Measurements from ENCODE around the gene OPALIN.

GRCh38 chr10:96377816-96378294, 19.1 kb upstream of the OPALIN start:
- TF ChIP-seq, protein P1, sequence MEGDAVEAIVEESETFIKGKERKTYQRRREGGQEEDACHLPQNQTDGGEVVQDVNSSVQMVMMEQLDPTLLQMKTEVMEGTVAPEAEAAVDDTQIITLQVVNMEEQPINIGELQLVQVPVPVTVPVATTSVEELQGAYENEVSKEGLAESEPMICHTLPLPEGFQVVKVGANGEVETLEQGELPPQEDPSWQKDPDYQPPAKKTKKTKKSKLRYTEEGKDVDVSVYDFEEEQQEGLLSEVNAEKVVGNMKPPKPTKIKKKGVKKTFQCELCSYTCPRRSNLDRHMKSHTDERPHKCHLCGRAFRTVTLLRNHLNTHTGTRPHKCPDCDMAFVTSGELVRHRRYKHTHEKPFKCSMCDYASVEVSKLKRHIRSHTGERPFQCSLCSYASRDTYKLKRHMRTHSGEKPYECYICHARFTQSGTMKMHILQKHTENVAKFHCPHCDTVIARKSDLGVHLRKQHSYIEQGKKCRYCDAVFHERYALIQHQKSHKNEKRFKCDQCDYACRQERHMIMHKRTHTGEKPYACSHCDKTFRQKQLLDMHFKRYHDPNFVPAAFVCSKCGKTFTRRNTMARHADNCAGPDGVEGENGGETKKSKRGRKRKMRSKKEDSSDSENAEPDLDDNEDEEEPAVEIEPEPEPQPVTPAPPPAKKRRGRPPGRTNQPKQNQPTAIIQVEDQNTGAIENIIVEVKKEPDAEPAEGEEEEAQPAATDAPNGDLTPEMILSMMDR (IDR thresholded peaks at IDR 0.05; ENCODE audit: insufficient read depth, low read length, poor library complexity, severe bottlenecking) = no peak
- no peak for TF ChIP-seq EZH2phosphoT487 (conservative IDR thresholded peaks at IDR 0.05; ENCODE audit: low read length)

All from SU-DHL-6 (cell line).